ENCODE results near the gene ATP1B1.

Gene ATP1B1

GRCh38 chr1:169143346-169143745, 36.9 kb downstream of the ATP1B1 start:
- POLR2A ChIA-PET (ENCODE audit: low non-redundant PET): no interaction called here
- no peak for DNase-seq (ENCODE audit: low spot score)
- CTCF ChIA-PET: no interaction called here
- TF ChIP-seq, protein P1, sequence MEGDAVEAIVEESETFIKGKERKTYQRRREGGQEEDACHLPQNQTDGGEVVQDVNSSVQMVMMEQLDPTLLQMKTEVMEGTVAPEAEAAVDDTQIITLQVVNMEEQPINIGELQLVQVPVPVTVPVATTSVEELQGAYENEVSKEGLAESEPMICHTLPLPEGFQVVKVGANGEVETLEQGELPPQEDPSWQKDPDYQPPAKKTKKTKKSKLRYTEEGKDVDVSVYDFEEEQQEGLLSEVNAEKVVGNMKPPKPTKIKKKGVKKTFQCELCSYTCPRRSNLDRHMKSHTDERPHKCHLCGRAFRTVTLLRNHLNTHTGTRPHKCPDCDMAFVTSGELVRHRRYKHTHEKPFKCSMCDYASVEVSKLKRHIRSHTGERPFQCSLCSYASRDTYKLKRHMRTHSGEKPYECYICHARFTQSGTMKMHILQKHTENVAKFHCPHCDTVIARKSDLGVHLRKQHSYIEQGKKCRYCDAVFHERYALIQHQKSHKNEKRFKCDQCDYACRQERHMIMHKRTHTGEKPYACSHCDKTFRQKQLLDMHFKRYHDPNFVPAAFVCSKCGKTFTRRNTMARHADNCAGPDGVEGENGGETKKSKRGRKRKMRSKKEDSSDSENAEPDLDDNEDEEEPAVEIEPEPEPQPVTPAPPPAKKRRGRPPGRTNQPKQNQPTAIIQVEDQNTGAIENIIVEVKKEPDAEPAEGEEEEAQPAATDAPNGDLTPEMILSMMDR (conservative IDR thresholded peaks at IDR 0.05; ENCODE audit: low read depth): no peak
- no peak overlapping the region for H3K27ac ChIP-seq

- ChIA-PET POLR2A (ENCODE audit: low non-redundant PET) (no interaction called here), CTCF (interaction anchor here (0.6 kb wide), 1 partner anchor 540 kb away, joined by 4 read pairs; no protein-coding TSS in a partner anchor)
- TF ChIP-seq, protein P1 (conservative IDR thresholded peaks at IDR 0.05; ENCODE audit: low read depth): no peak
Measured at GRCh38 chr1:169143984-169144383, 37.5 kb downstream of the ATP1B1 start.

GRCh38 chr1:169144941-169145626, 38.6 kb downstream of the ATP1B1 start:
- TF ChIP-seq, protein P1 (conservative IDR thresholded peaks at IDR 0.05; ENCODE audit: low read depth): no peak
- CTCF ChIA-PET: no interaction called here
- no peak overlapping the region for H3K27ac ChIP-seq
- POLR2A ChIA-PET (ENCODE audit: low non-redundant PET): no interaction called here
- no peak for DNase-seq (ENCODE audit: low spot score)

More at GRCh38 chr1:169143984-169144383, 37.5 kb downstream of the ATP1B1 start:
- H3K27ac ChIP-seq: no peak overlapping the region
- DNase-seq (ENCODE audit: low spot score): no peak

- DNase-seq (ENCODE audit: low spot score): no peak
- POLR2A ChIA-PET (ENCODE audit: low non-redundant PET): no interaction called here
- TF ChIP-seq, protein P1 (conservative IDR thresholded peaks at IDR 0.05; ENCODE audit: low read depth): no peak
- CTCF ChIA-PET: no interaction called here
- H3K27ac ChIP-seq: no peak overlapping the region
Measured at GRCh38 chr1:169146576-169147214, 40.2 kb downstream of the ATP1B1 start.

DNA sequence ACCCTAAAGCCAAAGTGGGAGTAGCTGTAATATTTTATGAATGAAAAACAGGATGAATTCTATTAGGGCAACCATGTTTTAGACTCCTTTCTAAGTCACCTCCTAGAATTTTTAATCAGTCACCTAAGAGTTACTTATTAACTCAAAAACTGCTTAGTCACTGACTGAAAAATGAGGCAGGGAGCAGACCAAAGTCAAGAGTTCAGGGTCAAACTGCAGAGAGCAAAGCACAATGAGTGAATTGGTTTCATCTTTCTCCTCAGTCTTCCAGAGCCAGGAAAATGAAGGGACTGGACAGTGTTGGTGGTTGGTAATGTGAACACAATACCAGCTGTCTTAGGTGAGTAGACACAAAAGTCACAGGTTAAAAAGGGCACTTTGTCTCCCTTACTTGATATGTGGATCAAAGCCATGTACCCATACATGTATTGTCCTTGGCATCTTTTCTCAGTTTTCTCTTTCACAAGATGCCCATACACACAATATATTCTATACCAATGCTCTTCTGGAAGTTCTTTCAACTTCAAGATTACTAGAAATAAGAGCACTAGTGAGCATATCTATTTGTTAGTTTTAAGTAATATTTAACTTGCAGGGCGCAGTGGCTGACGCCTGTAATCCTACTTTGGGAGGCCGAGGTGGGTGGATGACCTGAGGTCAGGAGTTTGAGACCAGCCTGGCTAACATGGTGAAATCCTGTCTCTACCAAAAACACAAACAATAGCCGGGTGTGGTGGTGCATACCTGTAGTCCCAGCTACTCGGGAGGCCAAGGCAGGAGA, 42.2 kb downstream of the ATP1B1 start:
- no peak for DNase-seq (ENCODE audit: low spot score)
- TF ChIP-seq, protein P1 (conservative IDR thresholded peaks at IDR 0.05; ENCODE audit: low read depth): no peak
- H3K27ac ChIP-seq: no peak overlapping the region
- ChIA-PET CTCF (no interaction called here), POLR2A (ENCODE audit: low non-redundant PET) (no interaction called here)

DNA sequence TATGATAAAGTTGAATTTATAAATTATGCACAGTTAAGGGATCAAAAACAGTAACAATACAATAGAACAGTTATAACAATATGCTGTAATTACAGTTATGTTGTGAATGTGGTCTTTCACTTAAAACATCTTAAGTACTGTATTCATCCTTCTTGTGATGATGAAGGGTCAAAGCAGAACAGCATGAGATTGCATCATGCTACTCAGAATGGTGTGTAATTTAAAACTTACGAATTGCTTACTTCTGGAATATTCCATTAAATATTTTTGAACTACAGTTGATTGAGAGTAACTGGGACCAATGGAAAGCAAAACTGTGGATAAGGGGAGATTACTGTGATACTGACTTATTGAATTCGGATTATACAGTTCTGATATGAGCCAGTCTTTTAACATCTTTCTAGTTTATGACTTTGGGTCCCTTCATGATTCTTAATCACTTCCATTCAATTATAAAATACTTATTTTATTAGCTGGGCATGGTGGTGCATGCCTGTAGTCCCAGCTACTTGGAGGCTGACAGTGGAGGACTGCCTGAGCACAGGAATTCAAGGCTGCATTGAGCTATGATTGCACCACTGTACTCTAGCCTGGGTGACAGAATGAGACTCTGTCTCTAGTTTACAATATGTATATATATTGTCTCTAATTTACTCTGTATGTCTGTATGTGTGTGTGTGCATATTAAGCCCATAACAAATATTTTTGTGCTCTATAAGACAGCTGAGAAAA, 43.2 kb downstream of the ATP1B1 start:
- DNase-seq (ENCODE audit: low spot score): no peak
- POLR2A ChIA-PET (ENCODE audit: low non-redundant PET): no interaction called here
- CTCF ChIA-PET: interaction anchor here (0.6 kb wide), 3 partner anchors 9 to 352 kb away, joined by 3 to 4 read pairs (median 3); no protein-coding TSS in a partner anchor
- TF ChIP-seq, protein P1 (conservative IDR thresholded peaks at IDR 0.05; ENCODE audit: low read depth): no peak
- H3K27ac ChIP-seq: no peak overlapping the region

Measured in RWPE1 (cell line).